GM10248 (cell line): ENCODE results near the gene LCP2.

Source experiments
- CTCF ChIA-PET: fragments of 300-600 bp; sonication (Branson Sonifier 250); formaldehyde crosslinking; extraction: SDS; loops from one replicate; lab custom pipeline; 2021; ENCODE audit warnings: antibody characterized with exemption; lab: Yijun Ruan, JAX
- POLR2A ChIA-PET: fragments of 350-650 bp; sonication (Branson Sonifier 250); formaldehyde crosslinking; extraction: SDS; loops from one replicate; lab custom pipeline; 2020; ENCODE audit warnings: antibody characterized with exemption; lab: Yijun Ruan, JAX
- DNase-seq: peaks from one replicate; pipeline ENCODE4 v3.0.0; 2012; ENCODE audit errors: extremely low spot score
- CTCF ChIP-seq: IDR thresholded peaks from 2 replicates; pipeline ENCODE4 v1.5.1; 2012; ENCODE audit warnings: mild to moderate bottlenecking, low read depth; ENCODE audit errors: extremely low read depth, missing control alignments, control extremely low read depth

LCP2 gene

GRCh38 chr5:170296036-170296934 is 1.3 kb downstream of the LCP2 start:
- no peak for TF ChIP-seq CTCF
- DNase-seq = no peak
- POLR2A ChIA-PET = no interaction called here
- CTCF ChIA-PET = interaction anchor here (0.9 to 6.4 kb wide), 11 partner anchors 9 to 115 kb away, joined by 3 to 48 read pairs (median 5); no protein-coding TSS in a partner anchor

GRCh38 chr5:170294556-170294955 is 3.0 kb downstream of the LCP2 start:
- no peak for TF ChIP-seq CTCF
- no peak for DNase-seq
- CTCF ChIA-PET = interaction anchor here (0.8 to 7.4 kb wide), 10 partner anchors 11 to 114 kb away, joined by 3 to 47 read pairs (median 5); no protein-coding TSS in a partner anchor
- POLR2A ChIA-PET = interaction anchor here (0.7 kb wide), 1 partner anchor 11 kb away, joined by 3 read pairs; no protein-coding TSS in a partner anchor

GRCh38 chr5:170294057-170294456 is 3.5 kb downstream of the LCP2 start:
- DNase-seq = no peak
- ChIA-PET CTCF (interaction anchor here (0.8 to 7.4 kb wide), 10 partner anchors 11 to 114 kb away, joined by 3 to 47 read pairs (median 6); no protein-coding TSS in a partner anchor), POLR2A (no interaction called here)
- no peak for TF ChIP-seq CTCF

GRCh38 chr5:170293273-170293672 is 4.3 kb downstream of the LCP2 start:
- POLR2A ChIA-PET = interaction anchor here (0.8 kb wide), 1 partner anchor 10 kb away, joined by 4 read pairs; no protein-coding TSS in a partner anchor
- DNase-seq = peak; percentile 71
- peak; percentile 8 for TF ChIP-seq CTCF
- CTCF ChIA-PET = interaction anchor here (0.9 to 7.4 kb wide), 12 partner anchors 10 to 55 kb away, joined by 3 to 47 read pairs (median 6); no protein-coding TSS in a partner anchor

GRCh38 chr5:170292179-170293104 is 5.1 kb downstream of the LCP2 start:
- ChIA-PET POLR2A (interaction anchor here (0.8 kb wide), 1 partner anchor 10 kb away, joined by 4 read pairs; no protein-coding TSS in a partner anchor), CTCF (interaction anchor here (0.9 to 7.4 kb wide), 10 partner anchors 10 to 66 kb away, joined by 3 to 47 read pairs (median 6); no protein-coding TSS in a partner anchor)
- TF ChIP-seq CTCF = no peak
- DNase-seq = no peak
